Pancreas (tissue), 10 donors: ENCODE results near the gene AGFG2. TPM values are rescaled to one million over a fixed set of nuclear protein-coding genes. Genes with fewer than 3 reads are reported as not detected.

Source experiments
- ATAC-seq, 4 donors: fragments of 200-7000 bp; cut with Tn5 transposase; one replicate each; pipeline versions ENCODE4 v1.8.0 to v1.9.1; 2020; ENCODE audit warnings: mild to moderate bottlenecking in 4 of 4, moderate library complexity in 4 of 4
- DNase-seq, 6 donors: peaks; one replicate each; pipeline ENCODE4 v3.0.0-alpha.2; 2020
- FAIRE-seq: peaks from 2 replicates; lab custom pipeline; 2012; peaks lifted over from hg19 to GRCh38; lab: Jason Lieb, UNC
- H3K27ac ChIP-seq, 4 donors: fragments of 200-600 bp; sonication (generic); 1 replicate in 3 of 4; 2 replicates in 1 of 4; pipeline versions ENCODE4 v1.5.0 to v1.8.0; 2020
- H3K27me3 ChIP-seq, 4 donors: fragments of 200-600 bp; one replicate each; pipeline ENCODE4 v1.8.0; 2021
- H3K36me3 ChIP-seq, 3 donors: fragments of 200-600 bp; sonication (generic) in 1 of 3; one replicate each; pipeline versions ENCODE4 v1.5.0 to v1.8.0; 2020 to 2021
- H3K4me1 ChIP-seq, 3 donors: fragments of 200-600 bp; one replicate each; pipeline ENCODE4 v1.8.0; 2021
- H3K4me3 ChIP-seq, 4 donors: fragments of 200-600 bp; sonication (generic) in 2 of 4; one replicate each; pipeline versions ENCODE4 v1.5.0 to v1.8.0; 2020 to 2021
- H3K9me3 ChIP-seq, 4 donors: fragments of 200-600 bp; one replicate each; pipeline ENCODE4 v1.8.0; 2021
- CTCF ChIP-seq, 4 donors: fragments of 200-600 bp; sonication (generic) in 3 of 4; IDR thresholded peaks; one replicate each; pipeline versions ENCODE4 v1.5.0 to v1.8.0; 2021; ENCODE audit warnings: antibody characterized with exemption in 4 of 4
- WGBS, 2 donors: extraction: QIAGEN DNeasy Blood & Tissue Kit; methylation state at CpG; one replicate each; pipeline ENCODE4 v1.1.7; 2013; 5-methylcytosine and 5-hydroxymethylcytosine counted together
- intact Hi-C, 3 donors: fragments of 100-400 bp; cut with DNase I; formaldehyde crosslinking; loops; one replicate each; pipeline versions ENCODE4 v1.11.1 to v1.14.2; 2022
- polyA plus RNA-seq, 2 donors: library from polyadenylated mRNA; stranded (reverse); fragments of 200-250 nt; gene quantifications; one replicate each; pipeline ENCODE4 v1.2.3, GENCODE V29; 2013
- total RNA-seq, 6 donors: library from RNA; stranded (reverse); fragmentation: NEBNext Ultra II Directional in 4 of 6; extraction: Animal tissue kit (Norgen Biotek cat#: 25700) in 4 of 6; gene quantifications; one replicate each; pipeline versions ENCODE4 v1.2.1 to v1.2.4, GENCODE V29; 2021 to 2023
- donor health status: healthy with polysubstance abuse.
- donor health status: DM: no; HTN: no; CAD: no; lungs with moderate emphysema.
- donor health status: DM: no; HTN: no; CAD: no.
- donor health status: control.
- donor health status: control.
- donor health status: Bipolar disorder and iron deficiency.
- donor health status: DM: yes; HTN: yes; CAD: no.
- donor health status: DM: no; HTN: no; CAD: no.
- donor health status: DM: no; HTN: no; CAD: no.
- donor health status: DM: yes; HTN: yes; CAD: no.

Gene AGFG2
- total and polyA plus RNA-seq, 8 donors = 13.6 to 41.0 (median 24.6) TPM

GRCh38 chr7:100504887-100505611 is 34.0 kb upstream of the AGFG2 start:
- intact Hi-C loops = no loop called here
- Histone ChIP-seq H3K27ac (no peak overlapping the region), H3K4me1 (no peaks in the 10 kb centered on the region), H3K4me3 (no peak overlapping the region), H3K9me3 (no peaks in the 10 kb centered on the region), H3K36me3 (no peaks in the 10 kb centered on the region), H3K27me3 (no peaks in the 10 kb centered on the region)
- DNase-seq (no peak), FAIRE-seq (no peak), ATAC-seq (no peak)
- 93% methylated on average over 9 of the region's 9 CpGs for WGBS, 2 donors
- no peak for TF ChIP-seq CTCF (IDR thresholded peaks at IDR 0.05)

- Histone ChIP-seq H3K27me3 (no peaks in the 10 kb centered on the region), H3K27ac (no peak overlapping the region), H3K4me3 (no peak overlapping the region), H3K36me3 (no peaks in the 10 kb centered on the region), H3K4me1 (no peaks in the 10 kb centered on the region), H3K9me3 (no peaks in the 10 kb centered on the region)
- WGBS, 2 donors = 61 to 66% methylated on average over 8 of the region's 8 CpGs
- FAIRE-seq (no peak), ATAC-seq (no peak), DNase-seq (no peak)
- intact Hi-C loops = no loop called here
- no peak for TF ChIP-seq CTCF (IDR thresholded peaks at IDR 0.05)
These were observed 32.6 kb upstream of the AGFG2 start for GRCh38 chr7:100506356-100506923.

GRCh38 chr7:100509231-100509630 is 29.8 kb upstream of the AGFG2 start:
- H3K4me1 ChIP-seq = no peaks in the 10 kb centered on the region
- no peak for TF ChIP-seq CTCF (IDR thresholded peaks at IDR 0.05)
- H3K4me3 ChIP-seq = no peak overlapping the region
- peak; percentile 80 to 92 (median 88) for ATAC-seq
- H3K9me3 ChIP-seq = no peaks in the 10 kb centered on the region
- H3K27ac ChIP-seq = peak overlapping the region; percentile 3 to 73 (median 56)
- no peaks in the 10 kb centered on the region for H3K36me3 ChIP-seq
- no peak for FAIRE-seq
- peak; percentile 44 to 86 (median 79) for DNase-seq
- no peaks in the 10 kb centered on the region for H3K27me3 ChIP-seq
- WGBS, 2 donors = 37 to 41% methylated on average over 15 of the region's 15 CpGs
- intact Hi-C loops = no loop called here

GRCh38 chr7:100510437-100511239 is 28.4 kb upstream of the AGFG2 start:
- H3K27ac ChIP-seq = no peak overlapping the region
- WGBS, 2 donors = 91 to 92% methylated on average over 9 of the region's 9 CpGs
- no peaks in the 10 kb centered on the region for H3K27me3 ChIP-seq
- ATAC-seq = no peak
- no peaks in the 10 kb centered on the region for H3K36me3 ChIP-seq
- TF ChIP-seq CTCF (IDR thresholded peaks at IDR 0.05) = no peak
- H3K4me1 ChIP-seq = no peaks in the 10 kb centered on the region
- H3K4me3 ChIP-seq = no peak overlapping the region
- no peak for FAIRE-seq
- H3K9me3 ChIP-seq = no peaks in the 10 kb centered on the region
- intact Hi-C loops = no loop called here
- no peak for DNase-seq
